ENCODE data around the gene PIAS3. TPM values are rescaled to one million over a fixed set of nuclear protein-coding genes. Genes with fewer than 3 reads are reported as not detected.

PIAS3 gene
- total and polyA plus RNA-seq, 2 donors (not counting 3 experiments of a cell fraction or from before 2014, with no cell fraction given) = 50.1 to 71.8 TPM

- intact Hi-C loops (cut with micrococcal nuclease) (no loop called here), dilution Hi-C loops (cut with MboI; ENCODE audit: extremely low pct_ligation_motif_present, low sequenced_read_pairs) (no loop called here)
- FAIRE-seq (no peak), DNase-seq (ENCODE audit: low read depth, low spot score) (no peak)
- Histone ChIP-seq H3K9me3 (replicated peaks; ENCODE audit: control insufficient read depth, insufficient read depth, low read length) (no peaks in the 10 kb centered on the region), H3K79me2 (ENCODE audit: control insufficient read depth, insufficient read depth, low read length) (peaks cover 75% of the 10 kb centered on the region), H3K27ac (ENCODE audit: insufficient read depth, low read depth, low read length) (no peak overlapping the region), H3K36me3 (ENCODE audit: control insufficient read depth in 2 of 2, extremely low read depth in 1 of 2, insufficient read depth in 2 of 2, low read length in 2 of 2) (peaks cover 0 to 2% of the 10 kb centered on the region in 2 experiments), H3K4me1 (ENCODE audit: control insufficient read depth, extremely low read depth, insufficient read depth, low read length) (no peaks in the 10 kb centered on the region), H3K9me1 (replicated peaks; ENCODE audit: control insufficient read depth, extremely low read depth, insufficient read depth, low read length) (no peaks in the 10 kb centered on the region), H4K20me1 (replicated peaks; ENCODE audit: control insufficient read depth, extremely low read depth, insufficient read depth, low read length) (peaks cover 2% of the 10 kb centered on the region), H3K4me2 (ENCODE audit: insufficient read depth, low read length) (no peak overlapping the region), H2AFZ (ENCODE audit: low read depth, low read length) (no peak overlapping the region), H3K27me3 (ENCODE audit: control insufficient read depth in 2 of 2, insufficient read depth in 2 of 2, low read length in 2 of 2) (no peaks in the 10 kb centered on the region), H3K9ac (replicated peaks; ENCODE audit: extremely low read depth, insufficient read depth, low read length) (no peak overlapping the region), H3K4me3 (replicated peaks in 1 of 3; ENCODE audit: insufficient read depth in 1 of 3, low read depth in 1 of 3, low read length in 3 of 3) (no peak overlapping the region)
- TF ChIP-seq FOS (IDR thresholded peaks at IDR 0.05; ENCODE audit: borderline replicate concordance, insufficient read depth, low read length) (no peak), POLR2A (IDR thresholded peaks at IDR 0.05; ENCODE audit: low read depth, low read length) (no peak), MYC (IDR thresholded peaks at IDR 0.05; ENCODE audit: low read depth, low read length) (no peak), GATA2 (IDR thresholded peaks at IDR 0.05; ENCODE audit: insufficient read depth, insufficient read length, low read depth, low read length) (no peak)
- POLR2A ChIA-PET = no interaction called here
- CTCF ChIA-PET = interaction anchor here (0.7 to 3.3 kb wide), 8 partner anchors 9 to 84 kb away, joined by 3 to 19 read pairs (median 4); partner anchors contain the start of gene NUDT17
- BruUV-seq (replicated peaks) = no TSS peak
These were observed 54.4 kb downstream of the PIAS3 start for GRCh38 chr1:145804235-145805045.

- ChIA-PET CTCF (no interaction called here), POLR2A (no interaction called here)
- no TSS peak for BruUV-seq (replicated peaks)
- H2AFZ ChIP-seq (ENCODE audit: low read depth, low read length) = no peak overlapping the region
- no peak for FAIRE-seq
- intact Hi-C loops (cut with micrococcal nuclease) = no loop called here
- peaks cover 65% of the 10 kb centered on the region for H3K79me2 ChIP-seq (ENCODE audit: control insufficient read depth, insufficient read depth, low read length)
- H3K27me3 ChIP-seq (ENCODE audit: control insufficient read depth in 2 of 2, insufficient read depth in 2 of 2, low read length in 2 of 2) = no peaks in the 10 kb centered on the region
- H4K20me1 ChIP-seq (replicated peaks; ENCODE audit: control insufficient read depth, extremely low read depth, insufficient read depth, low read length) = peaks cover 5% of the 10 kb centered on the region
- no peaks in the 10 kb centered on the region for H3K9me1 ChIP-seq (replicated peaks; ENCODE audit: control insufficient read depth, extremely low read depth, insufficient read depth, low read length)
- H3K27ac ChIP-seq (ENCODE audit: insufficient read depth, low read depth, low read length) = no peak overlapping the region
- no peak for DNase-seq (ENCODE audit: low read depth, low spot score)
- TF ChIP-seq GATA2 (IDR thresholded peaks at IDR 0.05; ENCODE audit: insufficient read depth, insufficient read length, low read depth, low read length) = no peak
- TF ChIP-seq JUN (IDR thresholded peaks at IDR 0.05; ENCODE audit: borderline replicate concordance, insufficient read depth, insufficient read length, low read depth) = no peak
- TF ChIP-seq MAX (IDR thresholded peaks at IDR 0.05; ENCODE audit: insufficient read depth, insufficient read length) = no peak
- no peak for TF ChIP-seq POLR2AphosphoS5 (IDR thresholded peaks at IDR 0.05; ENCODE audit: insufficient read depth, low read depth, low read length)
- no peak for TF ChIP-seq EZH2 (IDR thresholded peaks at IDR 0.05; ENCODE audit: borderline replicate concordance, low read depth, low read length, severe bottlenecking)
- no peak for TF ChIP-seq FOS (IDR thresholded peaks at IDR 0.05; ENCODE audit: borderline replicate concordance, insufficient read depth, low read length)
- TF ChIP-seq CTCF (IDR thresholded peaks at IDR 0.05; ENCODE audit: extremely low read depth in 1 of 2, insufficient read depth in 1 of 2, low read depth in 1 of 2, low read length in 2 of 2) = no peak
- no peak for TF ChIP-seq MYC (IDR thresholded peaks at IDR 0.05; ENCODE audit: low read depth, low read length)
- no peak for TF ChIP-seq POLR2A (IDR thresholded peaks at IDR 0.05; ENCODE audit: low read depth, low read length)
- H3K9me3 ChIP-seq (replicated peaks; ENCODE audit: control insufficient read depth, insufficient read depth, low read length) = peaks cover 5% of the 10 kb centered on the region
- no peak overlapping the region for H3K4me2 ChIP-seq (ENCODE audit: insufficient read depth, low read length)
- dilution Hi-C loops (cut with MboI; ENCODE audit: extremely low pct_ligation_motif_present, low sequenced_read_pairs) = no loop called here
- H3K36me3 ChIP-seq (ENCODE audit: control insufficient read depth in 2 of 2, extremely low read depth in 1 of 2, insufficient read depth in 2 of 2, low read length in 2 of 2) = no peaks in the 10 kb centered on the region
- no peak overlapping the region for H3K9ac ChIP-seq (replicated peaks; ENCODE audit: extremely low read depth, insufficient read depth, low read length)
- H3K4me3 ChIP-seq (replicated peaks in 1 of 3; ENCODE audit: insufficient read depth in 1 of 3, low read depth in 1 of 3, low read length in 3 of 3) = no peak overlapping the region
- no peaks in the 10 kb centered on the region for H3K4me1 ChIP-seq (ENCODE audit: control insufficient read depth, extremely low read depth, insufficient read depth, low read length)
These were observed 59.1 kb downstream of the PIAS3 start for GRCh38 chr1:145799806-145800205.
